Fibroblast of skin of abdomen (primary cell): Measurements from ENCODE around the gene POMGNT2. TPM values are rescaled to one million over a fixed set of nuclear protein-coding genes. Genes with fewer than 3 reads are reported as not detected.

Source experiments
- DNase-seq: peaks from one replicate; pipeline ENCODE4 v3.0.0-alpha.2; 2013
- polyA plus RNA-seq, 2 experiments: library from polyadenylated mRNA; unstranded; fragments of 120-200 nt; gene quantifications; one replicate each; pipeline ENCODE4 v1.2.1, GENCODE V29; 2013; ENCODE audit not compliant: insufficient read length in 2 of 2

The POMGNT2 gene
- 16.3 TPM for polyA plus RNA-seq (2013, experiment 1 of 2; ENCODE audit: insufficient read length)
- 15.6 TPM for polyA plus RNA-seq (2013, experiment 2 of 2; ENCODE audit: insufficient read length)

- DNase-seq, result peak; percentile 83
Measured at GRCh38 chr3:43105596-43106292, at the start of gene POMGNT2. TSS of gene POMGNT2 (minus strand) at chr3:43106079. CDS start at chr3:43081431, 24,648 bp downstream.

- DNase-seq, result no peak
Measured at GRCh38 chr3:43154980-43155379, 49.1 kb upstream of the POMGNT2 start.

- peak; percentile 82 for DNase-seq
Measured at GRCh38 chr3:43153216-43154083, 47.6 kb upstream of the POMGNT2 start.

- DNase-seq, result peak; percentile 17
Measured at GRCh38 chr3:43152649-43153048, 46.8 kb upstream of the POMGNT2 start.

- no peak for DNase-seq
Measured at GRCh38 chr3:43148033-43148432, 42.2 kb upstream of the POMGNT2 start.

- DNase-seq, result no peak
Measured at GRCh38 chr3:43146599-43146998, 40.7 kb upstream of the POMGNT2 start.

- peak; percentile 26 for DNase-seq
Measured at GRCh38 chr3:43144761-43145490, 39.0 kb upstream of the POMGNT2 start.

- no peak for DNase-seq
Measured at GRCh38 chr3:43142472-43142871, 36.6 kb upstream of the POMGNT2 start.

GRCh38 chr3:43138488-43139231 is 32.8 kb upstream of the POMGNT2 start:
- DNase-seq, result no peak

GRCh38 chr3:43132870-43133636 is 27.2 kb upstream of the POMGNT2 start:
- no peak for DNase-seq

GRCh38 chr3:43132193-43132592 is 26.3 kb upstream of the POMGNT2 start:
- no peak for DNase-seq

GRCh38 chr3:43128464-43128863 is 22.6 kb upstream of the POMGNT2 start:
- DNase-seq, result no peak

- no peak for DNase-seq
Measured at GRCh38 chr3:43126536-43126935, 20.7 kb upstream of the POMGNT2 start.

- no peak for DNase-seq
Measured at GRCh38 chr3:43123895-43124294, 18.0 kb upstream of the POMGNT2 start.

GRCh38 chr3:43120937-43121336 is 15.1 kb upstream of the POMGNT2 start:
- no peak for DNase-seq

- no peak for DNase-seq
Measured at GRCh38 chr3:43117257-43117656, 11.4 kb upstream of the POMGNT2 start.

- no peak for DNase-seq
Measured at GRCh38 chr3:43113671-43114070, 7.8 kb upstream of the POMGNT2 start.

- DNase-seq, result no peak
Measured at GRCh38 chr3:43106293-43106628, 382 bp upstream of the POMGNT2 start.

- DNase-seq, result no peak
Measured at GRCh38 chr3:43104660-43105595, 951 bp downstream of the POMGNT2 start.

GRCh38 chr3:43104039-43104438 is 1.8 kb downstream of the POMGNT2 start:
- no peak for DNase-seq
